GM06990 (cell line): Measurements from ENCODE around the gene WRNIP1.
A peak's percentile ranks its signal among the peaks of the same experiment; 100 is the strongest.

Experiments used
- DNase-seq: peaks from one replicate; pipeline ENCODE4 v3.0.0-alpha.2; 2011; ENCODE audit not compliant: insufficient read length; ENCODE audit errors: extremely low read depth
- H3K27me3 ChIP-seq: replicated peaks from 2 replicates; pipeline ENCODE4 v1.6.0; 2011; ENCODE audit warnings: low read length; ENCODE audit not compliant: control insufficient read depth, insufficient read depth
- H3K36me3 ChIP-seq: 2 replicates; pipeline ENCODE4 v1.5.1; 2011; ENCODE audit warnings: low read length; ENCODE audit not compliant: control insufficient read depth, insufficient read depth
- H3K4me3 ChIP-seq: replicated peaks from 2 replicates; pipeline ENCODE4 v1.5.1; 2011; ENCODE audit warnings: low read depth, mild to moderate bottlenecking, control low read depth, low read length
- CTCF ChIP-seq: IDR thresholded peaks from 2 replicates; pipeline ENCODE4 v1.5.1; 2011; ENCODE audit warnings: low read length, control low read depth, mild to moderate bottlenecking, inconsistent platforms; ENCODE audit not compliant: insufficient read depth, poor library complexity, severe bottlenecking

The WRNIP1 gene

GRCh38 chr6:2784061-2784460, 18.9 kb downstream of the WRNIP1 start:
- H3K27me3 ChIP-seq, result no peaks in the 10 kb centered on the region
- DNase-seq, result no peak
- no peak for TF ChIP-seq CTCF
- peaks cover 18% of the 10 kb centered on the region for H3K36me3 ChIP-seq
- no peak overlapping the region for H3K4me3 ChIP-seq

DNA sequence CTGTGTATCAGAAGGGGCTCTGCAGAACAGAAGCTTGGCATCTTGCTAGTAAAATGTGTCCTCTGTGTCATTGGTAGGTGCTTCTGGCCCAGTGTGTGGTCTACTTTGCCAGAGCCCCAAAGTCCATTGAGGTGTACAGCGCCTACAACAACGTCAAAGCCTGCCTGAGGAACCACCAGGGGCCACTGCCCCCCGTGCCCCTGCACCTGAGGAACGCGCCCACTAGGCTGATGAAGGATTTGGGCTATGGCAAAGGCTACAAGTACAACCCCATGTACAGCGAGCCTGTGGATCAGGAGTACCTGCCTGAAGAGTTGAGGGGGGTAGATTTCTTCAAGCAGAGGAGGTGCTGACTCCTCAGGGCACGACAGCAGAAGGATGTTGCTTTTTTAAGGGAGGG, 19.7 kb downstream of the WRNIP1 start:
- TF ChIP-seq CTCF, result no peak
- no peaks in the 10 kb centered on the region for H3K27me3 ChIP-seq
- H3K4me3 ChIP-seq, result no peak overlapping the region
- no peak for DNase-seq
- H3K36me3 ChIP-seq, result peaks cover 14% of the 10 kb centered on the region

- no peak for DNase-seq
- Histone ChIP-seq H3K27me3 (no peaks in the 10 kb centered on the region), H3K36me3 (peaks cover 12% of the 10 kb centered on the region), H3K4me3 (no peak overlapping the region)
- no peak for TF ChIP-seq CTCF
Observed at GRCh38 chr6:2786269-2786668, 21.1 kb downstream of the WRNIP1 start.

GRCh38 chr6:2790588-2791449, 25.6 kb downstream of the WRNIP1 start:
- TF ChIP-seq CTCF, result peak; percentile 65
- Histone ChIP-seq H3K36me3 (peaks cover 2% of the 10 kb centered on the region; the same call in 1 of the 2 replicates), H3K4me3 (no peak overlapping the region), H3K27me3 (no peaks in the 10 kb centered on the region)
- no peak for DNase-seq

DNA sequence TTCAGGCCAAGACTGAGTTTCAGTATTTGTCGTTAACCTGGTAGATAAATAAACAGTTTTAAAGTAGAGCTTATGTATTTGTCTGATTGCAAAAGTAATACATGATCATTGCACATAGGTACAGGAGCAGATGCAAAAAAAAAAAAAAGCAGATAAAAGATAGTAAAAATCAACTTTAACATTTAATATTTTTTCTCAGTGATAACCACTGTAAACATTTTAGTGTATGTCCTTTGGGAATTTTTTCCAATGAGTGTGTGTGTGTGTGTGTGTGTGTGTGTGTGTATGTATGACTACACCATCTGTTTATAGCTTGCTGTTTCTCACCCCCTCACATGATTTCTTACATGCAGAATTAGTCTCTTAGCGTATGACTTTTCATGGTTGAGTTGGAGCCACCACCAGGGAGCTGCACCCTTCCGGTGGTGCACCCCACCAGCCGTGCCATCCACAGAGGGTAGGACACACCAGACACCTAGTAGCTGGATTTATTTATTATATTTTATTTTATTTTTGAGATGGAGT, 26.3 kb downstream of the WRNIP1 start:
- Histone ChIP-seq H3K4me3 (no peak overlapping the region), H3K36me3 (no peaks in the 10 kb centered on the region; the same call in 1 of the 2 replicates), H3K27me3 (no peaks in the 10 kb centered on the region)
- no peak for TF ChIP-seq CTCF
- no peak for DNase-seq
